AG09309 (cell line): ENCODE data around the gene STK32B.
A peak's percentile ranks its signal among the peaks of the same experiment; 100 is the strongest.

Experiments used
- DNase-seq: peaks from one replicate; pipeline ENCODE4 v3.0.0-alpha.2; 2010; ENCODE audit warnings: low read depth
- H3K4me3 ChIP-seq: 2 replicates; pipeline ENCODE4 v1.5.1; 2011; ENCODE audit warnings: mild to moderate bottlenecking, low read depth, low read length, moderate library complexity; ENCODE audit not compliant: control insufficient read depth
- CTCF ChIP-seq: IDR thresholded peaks from 2 replicates; pipeline ENCODE4 v1.5.1; 2011; ENCODE audit warnings: mild to moderate bottlenecking, low read depth, low read length, inconsistent platforms; ENCODE audit not compliant: insufficient read depth, control insufficient read depth; ENCODE audit errors: missing control alignments

Gene STK32B

GRCh38 chr4:5139141-5139540 lies 87.9 kb downstream of the STK32B start:
- no peak for DNase-seq
- TF ChIP-seq CTCF: no peak
- H3K4me3 ChIP-seq: no peak overlapping the region

- H3K4me3 ChIP-seq: no peak overlapping the region
- no peak for TF ChIP-seq CTCF
- DNase-seq: no peak
Observed at GRCh38 chr4:5141802-5142201, 90.5 kb downstream of the STK32B start.

- no peak overlapping the region for H3K4me3 ChIP-seq
- peak; percentile 70 for TF ChIP-seq CTCF
- DNase-seq: no peak
Observed at GRCh38 chr4:5142726-5143125, 91.4 kb downstream of the STK32B start.

GRCh38 chr4:5143306-5143861 lies 92.1 kb downstream of the STK32B start:
- no peak for TF ChIP-seq CTCF
- no peak for DNase-seq
- no peak overlapping the region for H3K4me3 ChIP-seq

GRCh38 chr4:5143940-5144339 lies 92.7 kb downstream of the STK32B start:
- no peak for DNase-seq
- no peak for TF ChIP-seq CTCF
- no peak overlapping the region for H3K4me3 ChIP-seq

- TF ChIP-seq CTCF: no peak
- DNase-seq: no peak
- H3K4me3 ChIP-seq: no peak overlapping the region
Observed at GRCh38 chr4:5144384-5144783, 93.1 kb downstream of the STK32B start.

GRCh38 chr4:5146248-5146647 lies 95.0 kb downstream of the STK32B start:
- no peak overlapping the region for H3K4me3 ChIP-seq
- DNase-seq: no peak
- TF ChIP-seq CTCF: no peak
